GM21360 (cell line): ENCODE measurements around the gene SNX1.
"Not testable (repeated sequence)": the region's sequence is repeated elsewhere in the genome, so short reads cannot be mapped to it uniquely, and the experiment has no call there.

Experiments used
- ATAC-seq: cut with Tn5 transposase; IDR thresholded peaks from one replicate; pipeline ENCODE4 v1.9.1; 2021; ENCODE audit warnings: mild to moderate bottlenecking, moderate library complexity; ENCODE audit not compliant: unreplicated experiment

Gene SNX1

DNA sequence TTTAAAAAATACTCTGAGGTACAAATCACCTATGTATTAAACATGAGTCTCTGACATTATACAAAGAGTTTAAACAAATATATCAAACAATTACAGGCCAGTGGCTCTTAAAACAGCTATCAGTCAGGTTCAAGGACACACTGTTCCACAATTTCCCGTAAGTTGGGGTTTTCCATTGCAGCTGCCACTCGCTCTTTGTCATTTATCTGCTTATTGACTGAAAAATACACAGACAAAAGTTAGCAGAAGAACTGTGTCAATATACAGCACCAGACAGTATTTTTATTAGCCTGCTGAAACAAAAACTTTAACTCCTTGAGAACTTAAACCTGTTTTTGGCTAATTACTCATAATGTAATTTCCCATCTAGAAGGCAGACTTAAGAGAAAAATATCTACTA lies 23.0 kb upstream of the SNX1 start:
- no peak for ATAC-seq

GRCh38 chr15:64073496-64073895 lies 22.3 kb upstream of the SNX1 start:
- ATAC-seq: not testable (repeated sequence)

DNA sequence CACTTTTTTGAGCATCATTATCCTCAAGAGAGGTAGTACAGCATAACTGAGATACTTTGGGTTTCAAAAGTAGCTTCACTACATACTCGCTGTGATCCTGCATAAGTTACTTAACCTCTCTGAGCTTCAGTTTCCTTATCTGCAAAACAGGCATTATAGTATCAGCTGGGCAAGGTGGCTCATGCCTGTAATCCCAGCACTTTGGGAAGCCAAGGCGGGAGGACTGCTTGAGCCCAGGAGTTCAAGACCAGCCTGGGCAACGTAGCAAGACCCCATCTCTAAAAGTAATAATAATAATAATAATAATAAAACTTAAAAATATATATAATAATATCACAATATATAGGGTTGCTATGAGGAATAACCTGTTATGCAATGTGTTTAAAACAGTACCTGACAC lies 13.0 kb upstream of the SNX1 start:
- ATAC-seq: no peak

DNA sequence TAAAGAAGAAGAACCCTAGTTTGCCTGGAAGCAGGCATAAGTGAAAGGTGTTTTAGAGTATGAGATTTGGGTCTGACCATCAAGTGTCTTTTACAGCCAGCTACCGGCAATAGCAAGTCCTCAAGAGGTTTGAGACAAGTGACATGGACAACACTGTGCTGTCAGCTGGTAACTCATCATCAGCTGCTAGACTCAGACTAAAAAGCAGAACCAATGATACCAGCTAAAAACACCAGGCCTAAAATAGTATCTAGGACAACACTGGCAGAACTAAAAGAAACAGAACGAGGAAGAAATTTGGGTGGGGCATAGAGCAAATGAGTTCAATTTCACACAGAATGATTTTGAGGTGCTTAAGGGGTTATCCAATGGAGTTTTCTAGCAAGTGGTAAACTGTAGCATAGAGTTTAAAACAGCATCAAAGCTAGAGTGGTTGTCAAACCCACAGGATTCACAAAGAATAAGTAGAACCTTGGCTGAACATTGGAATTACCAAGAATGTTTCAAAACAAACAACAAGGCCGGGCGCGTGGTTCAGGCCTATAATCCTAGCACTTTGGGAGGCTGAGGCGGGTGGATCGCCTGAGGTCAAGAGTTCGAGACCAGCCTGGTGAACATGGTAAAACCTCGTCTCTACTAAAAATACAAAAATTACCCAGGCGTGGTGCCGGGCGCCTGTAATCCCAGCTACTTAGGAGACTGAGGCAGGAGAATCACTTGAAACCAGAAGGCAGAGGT lies 6.1 kb upstream of the SNX1 start:
- no peak for ATAC-seq

GRCh38 chr15:64090527-64090926 lies 5.3 kb upstream of the SNX1 start:
- no peak for ATAC-seq

GRCh38 chr15:64092075-64092820 lies 3.5 kb upstream of the SNX1 start:
- ATAC-seq: no peak

DNA sequence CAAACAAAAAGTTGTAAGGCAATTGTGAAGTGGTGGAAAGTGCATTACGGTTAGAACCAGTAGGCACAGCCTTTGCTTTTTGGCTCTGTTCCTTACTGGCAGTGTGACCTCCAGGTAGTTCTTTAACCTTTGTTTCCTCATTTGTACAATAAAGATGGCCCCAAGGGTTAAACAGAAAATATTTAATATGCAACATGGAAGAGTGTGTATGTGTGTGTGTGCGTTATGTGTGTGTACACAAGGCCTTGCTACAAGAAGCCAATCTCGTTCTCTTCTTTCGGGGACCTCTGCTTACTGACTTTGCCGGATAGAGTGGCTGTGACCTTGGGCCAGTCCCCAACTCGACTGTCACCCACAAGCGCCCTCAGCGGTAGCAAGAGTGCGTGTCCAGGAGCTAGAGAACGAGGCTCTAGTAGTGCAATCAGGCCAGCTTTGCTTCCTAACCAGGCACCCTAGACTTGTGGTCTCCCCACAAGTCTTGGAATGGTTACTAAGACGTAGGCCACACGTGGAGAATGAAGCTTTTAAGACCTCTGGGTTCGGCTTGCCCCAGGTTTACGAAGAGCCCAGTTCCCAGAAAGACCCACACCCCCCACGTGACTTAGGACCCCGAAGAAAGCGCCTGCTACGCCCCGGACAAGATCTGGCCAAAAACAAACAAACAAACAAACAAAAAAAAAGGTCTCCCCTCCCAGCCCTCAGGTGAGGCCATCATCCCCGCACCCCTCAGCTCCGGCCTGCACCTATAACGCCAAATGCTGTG lies 2.7 kb upstream of the SNX1 start:
- ATAC-seq: no peak

DNA sequence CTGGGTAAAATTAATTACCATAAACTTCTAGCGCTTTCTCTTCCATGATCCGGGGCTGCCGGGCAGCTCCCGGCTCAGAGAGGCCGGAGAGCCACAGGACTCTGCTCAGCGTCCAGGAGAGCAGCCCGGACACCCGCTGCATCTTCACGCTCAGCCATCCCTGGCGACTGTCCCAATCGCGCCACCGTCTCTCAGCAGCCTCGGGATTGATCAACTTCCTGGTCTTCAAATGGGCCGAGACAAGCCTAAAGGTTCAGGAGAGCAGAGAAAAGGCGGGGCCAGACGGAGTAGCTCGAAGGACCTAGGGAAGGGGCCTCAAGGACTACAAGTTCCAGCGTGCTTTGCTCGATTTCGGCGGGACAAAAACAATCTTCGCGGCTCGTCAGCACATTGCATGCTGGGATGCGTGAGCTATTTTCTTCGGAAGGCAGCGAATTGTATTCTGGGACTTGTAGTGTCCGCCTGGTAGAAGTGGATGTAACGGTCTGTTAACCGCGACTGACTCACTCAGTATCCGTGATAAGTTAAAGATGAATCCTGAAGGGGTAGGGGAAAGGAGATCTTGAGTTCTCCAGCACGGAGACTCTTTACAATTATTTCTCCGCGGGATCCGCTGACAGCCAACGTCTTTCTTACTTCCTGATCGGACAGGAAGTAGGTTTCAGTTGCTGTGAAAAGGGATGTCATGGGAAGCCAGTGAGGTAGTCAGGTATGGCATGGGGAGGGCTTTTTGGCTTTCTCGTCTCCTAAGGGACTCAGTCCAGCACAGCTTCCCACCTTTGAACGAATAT lies 2.0 kb upstream of the SNX1 start, which contains the start of gene CIAO2A:
CIAO2A (minus strand) TSS at position 212 of the 791 bp plus-strand sequence; CDS start at position 142, 70 bp downstream.
- peak; percentile 56 for ATAC-seq

- ATAC-seq: no peak
Observed at GRCh38 chr15:64095431-64095794, 369 bp upstream of the SNX1 start.

DNA sequence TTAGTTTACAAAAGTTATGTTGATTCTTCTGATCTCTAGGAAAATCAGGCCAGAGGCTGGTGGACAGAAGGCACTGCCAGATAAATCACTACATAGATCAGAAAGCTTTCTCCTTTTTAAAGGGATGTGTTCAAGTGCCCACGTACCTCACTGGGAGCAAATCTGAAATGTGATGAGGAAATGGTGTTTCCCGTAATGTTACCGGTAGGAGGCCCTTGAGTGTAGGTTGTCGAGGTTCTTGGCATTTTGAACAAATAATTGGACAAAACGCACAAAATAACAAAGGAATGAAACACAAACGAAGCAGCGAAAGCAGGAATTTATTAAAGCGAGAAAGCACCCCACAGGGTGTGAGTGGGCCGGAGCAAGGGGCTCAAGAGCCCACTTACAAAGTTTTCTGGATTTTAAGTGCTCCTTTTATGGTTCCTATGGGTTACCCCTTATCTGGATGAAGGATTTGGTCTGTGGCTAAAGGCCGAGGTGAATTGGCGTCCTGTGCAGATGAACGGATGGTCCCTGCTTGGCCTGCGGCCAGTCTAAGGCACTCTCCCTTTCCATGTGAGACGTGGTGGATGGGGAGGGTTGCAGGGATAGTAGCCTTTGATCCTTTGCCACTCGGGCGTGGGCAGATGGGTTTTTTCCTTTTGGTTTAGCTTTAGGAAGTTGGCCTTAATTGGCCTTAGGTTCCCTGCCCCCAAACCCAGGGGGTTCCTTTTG lies 1.0 kb downstream of the SNX1 start:
- no peak for ATAC-seq

DNA sequence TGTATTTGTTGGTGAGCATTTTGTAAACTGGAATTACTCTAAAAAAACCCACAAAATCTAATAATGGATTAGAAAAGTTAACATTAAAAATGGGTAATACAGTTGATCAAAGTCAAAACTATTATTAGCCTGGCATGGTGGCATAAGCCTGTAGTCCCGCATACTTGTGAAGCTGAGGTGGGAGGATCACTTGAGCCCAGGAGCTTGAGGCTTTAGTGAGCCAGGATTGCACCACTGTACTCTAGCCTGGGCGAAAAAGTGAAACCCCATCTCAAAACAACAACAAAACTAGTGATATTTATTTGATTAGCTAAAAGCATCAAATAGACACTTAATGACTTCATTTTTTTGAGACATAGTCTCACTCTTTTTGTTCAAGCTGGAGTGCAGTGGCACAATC lies 3.6 kb downstream of the SNX1 start:
- no peak for ATAC-seq

- no peak for ATAC-seq
Observed at GRCh38 chr15:64100958-64101357, 5.2 kb downstream of the SNX1 start.

DNA sequence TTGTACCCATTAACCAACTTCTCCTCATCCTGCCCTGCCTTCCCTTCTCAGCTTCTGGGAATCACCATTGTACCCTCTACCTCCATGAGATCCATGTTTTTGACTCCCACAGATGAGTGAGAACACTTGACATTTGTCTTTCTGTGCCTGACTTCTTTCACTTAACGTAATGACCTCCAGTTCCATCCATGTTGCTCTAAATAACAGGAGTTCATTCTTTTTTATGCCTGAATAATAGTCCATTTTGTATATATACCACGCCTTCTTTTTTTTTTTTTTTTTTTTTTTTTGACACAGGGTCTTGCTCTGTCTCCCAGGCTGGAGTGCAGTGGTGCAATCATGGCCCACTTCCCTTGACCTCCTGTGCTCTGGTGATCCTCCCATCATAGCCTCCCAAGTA lies 6.7 kb downstream of the SNX1 start:
- no peak for ATAC-seq

DNA sequence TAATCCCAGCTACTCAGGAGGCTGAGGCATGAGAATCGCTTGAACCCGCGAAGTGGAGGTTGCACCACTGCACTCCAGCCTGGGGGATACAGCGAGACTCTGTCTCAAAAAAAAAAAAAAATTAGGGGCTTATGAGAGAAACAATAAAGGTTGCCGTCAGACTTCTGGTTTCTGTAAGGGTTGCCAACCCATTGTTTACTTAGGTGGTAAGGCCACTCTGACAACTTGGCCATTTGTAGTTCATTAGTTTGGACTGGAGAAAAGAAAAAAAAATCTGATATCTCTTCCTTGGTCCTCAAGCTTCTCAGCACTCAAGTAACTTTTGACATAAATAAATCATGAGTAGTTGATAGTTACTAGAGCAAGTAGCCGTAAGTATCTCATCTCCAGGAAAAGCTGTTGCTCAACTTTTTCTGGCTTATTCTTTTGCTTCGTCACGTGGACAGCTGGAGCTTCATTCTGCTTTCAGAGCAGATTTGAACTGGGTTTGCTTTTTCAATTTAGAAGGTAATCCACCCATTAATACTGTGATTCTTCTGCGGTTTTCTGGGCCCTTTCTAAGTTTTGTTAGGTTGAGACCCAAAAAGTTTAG lies 9.4 kb downstream of the SNX1 start:
- ATAC-seq: no peak

DNA sequence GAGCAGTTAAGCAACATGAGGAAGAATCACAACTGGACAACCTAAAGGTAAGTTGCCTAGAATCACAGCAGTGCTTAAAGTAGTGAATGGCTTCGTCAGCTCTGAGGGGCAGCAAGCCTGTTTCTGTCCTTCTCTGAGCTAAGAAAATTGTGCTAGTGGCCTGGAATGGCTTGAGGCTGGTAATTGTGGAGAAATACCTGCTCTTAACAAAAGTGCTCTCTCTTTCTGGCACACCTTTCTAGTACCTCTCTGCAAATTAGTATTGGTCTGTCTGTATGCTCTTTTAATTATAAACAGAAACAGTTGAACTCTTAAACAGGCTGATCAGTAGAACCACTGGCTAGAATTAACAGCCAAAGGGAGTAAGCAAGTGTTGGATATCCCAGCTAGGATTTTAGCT lies 11.6 kb downstream of the SNX1 start:
- no peak for ATAC-seq

- ATAC-seq: not testable (repeated sequence)
Observed at GRCh38 chr15:64110108-64110701, 14.4 kb downstream of the SNX1 start.

DNA sequence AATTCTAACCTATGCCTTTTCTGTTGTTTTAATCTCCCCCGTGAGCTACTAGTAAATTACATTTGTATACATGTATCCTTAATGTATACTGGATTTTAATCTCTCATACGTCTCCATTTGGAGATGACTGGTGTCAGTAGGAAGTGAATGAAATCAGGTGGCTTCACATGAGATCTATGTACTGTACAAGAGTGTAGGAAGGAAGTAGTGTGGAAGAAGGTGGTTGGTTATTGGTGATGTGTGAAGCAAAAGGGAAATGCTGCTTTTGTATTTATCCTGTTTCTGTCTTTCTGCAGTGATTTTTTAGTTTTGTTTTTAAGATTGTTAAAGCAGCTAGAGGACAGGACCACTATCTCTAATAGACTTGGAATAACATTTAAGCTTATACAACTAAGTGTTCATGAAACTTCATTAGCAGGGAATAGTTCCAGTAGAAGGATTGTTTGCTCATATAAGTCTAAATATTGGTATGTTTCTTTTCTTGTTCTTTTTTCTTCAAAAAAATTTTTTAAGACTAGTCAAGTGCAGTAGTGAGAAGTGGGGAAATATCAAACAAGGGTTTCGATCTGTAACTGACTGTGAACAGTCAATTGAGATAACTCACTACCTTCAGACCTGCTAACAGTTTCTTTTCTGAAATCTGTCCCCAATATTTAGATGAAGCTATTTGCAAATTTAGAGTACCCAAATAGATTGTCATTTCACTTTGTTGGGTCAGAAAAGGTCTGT lies 15.3 kb downstream of the SNX1 start:
- no peak for ATAC-seq

DNA sequence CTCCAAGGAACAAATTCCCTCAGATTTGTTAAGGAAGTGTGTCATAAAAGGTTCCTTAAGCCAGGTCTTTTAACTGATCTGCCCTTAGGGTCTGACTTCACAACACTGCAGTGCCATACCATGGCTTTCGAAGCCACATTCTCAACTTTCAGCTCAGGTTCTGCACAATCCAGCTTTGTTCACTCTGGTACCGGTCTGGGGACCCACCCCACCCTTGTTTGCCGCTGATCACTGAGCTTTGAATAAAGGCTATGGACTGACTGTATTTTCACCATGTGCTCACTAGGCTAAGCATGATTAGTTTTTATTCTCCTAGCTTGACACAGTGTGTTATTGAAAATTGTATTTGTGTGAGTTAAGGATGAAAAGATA lies 15.9 kb downstream of the SNX1 start:
- no peak for ATAC-seq
